ENCODE measurements around the gene OTOGL.
"Not testable (repeated sequence)": the region's sequence is repeated elsewhere in the genome, so short reads cannot be mapped to it uniquely, and the experiment has no call there.

OTOGL gene

DNA sequence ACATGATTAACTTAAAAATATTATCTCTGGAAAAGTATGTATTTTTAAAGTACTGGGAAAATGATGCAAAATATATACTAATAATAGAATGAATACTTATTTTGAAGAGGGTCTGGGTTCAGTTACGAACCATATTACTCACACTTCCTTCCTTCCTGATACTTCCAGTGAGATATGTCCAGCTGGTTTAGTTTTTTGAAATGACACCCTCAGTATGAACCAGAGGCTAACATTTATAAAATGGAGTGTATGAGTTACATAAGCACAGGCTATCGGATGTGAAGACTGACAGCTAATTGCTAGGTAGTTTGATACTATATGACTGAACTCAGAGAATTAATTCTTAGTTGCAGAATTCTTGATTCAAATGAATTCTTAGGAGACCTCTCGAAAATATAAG lies 122.9 kb downstream of the OTOGL start:
- DNase-seq (ENCODE audit: low read depth in 2 of 2, low spot score in 1 of 2): no peak

- no peak for DNase-seq (ENCODE audit: low read depth in 2 of 2, low spot score in 1 of 2)
These were observed 127.2 kb downstream of the OTOGL start for GRCh38 chr12:80226576-80226975.

DNA sequence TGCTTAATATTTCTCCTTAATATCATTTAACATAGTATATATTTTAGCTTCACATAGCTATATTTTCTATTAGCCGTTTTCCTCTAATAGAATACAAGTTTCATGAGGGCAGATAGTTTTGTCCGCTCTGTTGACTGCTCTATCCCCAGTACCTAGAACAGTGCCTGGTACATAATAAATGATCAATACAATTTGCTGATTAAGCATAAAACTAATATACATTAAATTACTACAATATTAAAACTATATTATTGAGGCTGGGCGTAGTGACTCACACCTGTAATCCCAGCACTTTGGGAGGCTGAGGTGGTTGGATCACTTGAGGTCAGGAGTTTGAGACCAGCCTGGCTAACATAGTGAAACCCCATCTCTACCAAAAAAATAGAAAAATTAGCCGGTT lies 128.6 kb downstream of the OTOGL start:
- DNase-seq (ENCODE audit: low read depth in 2 of 2, low spot score in 1 of 2): not testable (repeated sequence)

DNA sequence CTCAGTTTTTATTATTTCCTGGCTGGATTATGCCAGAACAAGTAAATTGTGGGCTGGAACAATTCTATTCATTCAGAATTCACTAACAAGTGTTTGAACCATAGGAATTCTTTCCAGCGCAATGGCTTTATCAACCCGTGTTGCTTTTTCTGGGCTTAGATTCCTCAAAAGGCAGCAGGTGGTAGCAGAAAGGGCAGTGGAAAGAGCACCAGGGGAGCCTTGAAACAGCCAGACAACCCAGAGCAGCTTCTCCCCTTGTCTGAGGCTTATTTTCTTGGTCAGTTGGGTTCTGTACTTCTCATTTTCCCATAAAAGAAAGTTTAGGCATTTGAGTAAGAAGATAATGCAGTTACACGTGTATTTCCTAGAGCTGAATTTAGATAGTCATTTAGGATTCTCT lies 130.7 kb downstream of the OTOGL start:
- no peak for DNase-seq (ENCODE audit: low read depth in 2 of 2, low spot score in 1 of 2)

DNA sequence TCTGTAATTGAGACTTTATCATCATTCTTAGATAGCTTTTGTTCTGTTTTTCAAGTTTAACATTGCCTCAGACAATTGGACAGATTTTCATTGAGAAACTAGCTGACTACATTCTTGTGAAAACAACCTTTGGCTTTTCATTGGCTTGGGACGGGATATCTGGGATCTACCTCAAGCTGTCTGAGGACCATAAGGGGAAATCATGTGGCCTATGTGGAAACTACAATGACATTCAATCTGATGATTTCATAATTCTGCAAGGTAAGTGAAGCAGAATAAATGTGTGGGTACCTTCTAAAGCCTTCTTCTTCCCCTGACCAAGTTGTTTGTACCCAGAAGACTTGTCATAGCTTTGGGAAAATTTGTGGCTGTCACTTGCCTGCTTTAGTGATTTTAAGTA lies 133.5 kb downstream of the OTOGL start:
- no peak for DNase-seq (ENCODE audit: low read depth in 2 of 2, low spot score in 1 of 2)

GRCh38 chr12:80233926-80234325 lies 134.6 kb downstream of the OTOGL start:
- DNase-seq (ENCODE audit: low read depth in 2 of 2, low spot score in 1 of 2): no peak

- no peak for DNase-seq (ENCODE audit: low read depth in 2 of 2, low spot score in 1 of 2)
These were observed 135.3 kb downstream of the OTOGL start for GRCh38 chr12:80234667-80235066.

GRCh38 chr12:80235944-80236343 lies 136.6 kb downstream of the OTOGL start:
- no peak for DNase-seq (ENCODE audit: low read depth in 2 of 2, low spot score in 1 of 2)

- DNase-seq (ENCODE audit: low read depth in 2 of 2, low spot score in 1 of 2): no peak
These were observed 140.5 kb downstream of the OTOGL start for GRCh38 chr12:80239867-80240266.

- DNase-seq (ENCODE audit: low read depth in 2 of 2, low spot score in 1 of 2): no peak
These were observed 142.4 kb downstream of the OTOGL start for GRCh38 chr12:80241576-80242273.

DNA sequence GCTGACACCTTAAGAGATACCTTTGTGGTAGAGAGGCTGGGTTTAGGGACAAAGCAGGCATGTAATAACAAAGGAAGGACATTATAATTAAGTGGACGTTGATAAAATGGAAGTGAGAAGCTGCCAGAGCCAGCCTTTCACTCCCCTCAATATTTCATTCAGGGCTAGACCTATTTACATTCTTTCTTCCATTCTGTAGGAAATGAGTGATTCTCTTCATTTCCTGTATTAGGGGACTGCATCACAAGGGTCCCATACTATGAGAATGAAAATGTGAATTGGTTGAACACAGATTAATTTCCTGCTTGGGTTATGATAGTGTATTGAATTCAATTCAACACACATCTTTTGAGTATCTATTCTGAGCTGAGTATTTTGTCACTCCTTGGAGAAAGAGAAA lies 143.0 kb downstream of the OTOGL start:
- no peak for DNase-seq (ENCODE audit: low read depth in 2 of 2, low spot score in 1 of 2)

GRCh38 chr12:80249581-80249980 lies 150.2 kb downstream of the OTOGL start:
- not testable (repeated sequence) for DNase-seq (ENCODE audit: low read depth in 2 of 2, low spot score in 1 of 2)

DNA sequence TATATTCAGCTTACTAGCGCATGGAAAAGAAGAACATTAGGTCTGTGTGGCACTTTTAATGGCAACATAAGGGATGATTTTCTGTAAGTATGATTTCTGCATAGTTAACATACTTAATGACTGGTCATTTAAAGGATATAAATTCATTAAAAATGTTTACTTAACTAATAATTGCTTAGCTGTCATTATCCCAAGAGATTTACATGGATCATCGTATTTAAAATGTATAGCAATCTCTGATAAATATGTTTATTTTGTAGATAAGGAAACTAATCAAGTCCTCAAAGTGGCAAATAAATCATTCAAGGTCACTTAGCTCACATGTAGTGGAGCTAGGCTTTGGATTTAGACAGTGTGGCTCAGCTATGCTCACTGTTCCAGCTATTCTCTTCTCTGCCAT lies 158.6 kb downstream of the OTOGL start:
- no peak for DNase-seq (ENCODE audit: low read depth in 2 of 2, low spot score in 1 of 2)

GRCh38 chr12:80260269-80260668 lies 160.9 kb downstream of the OTOGL start:
- DNase-seq (ENCODE audit: low read depth in 2 of 2, low spot score in 1 of 2): no peak

DNA sequence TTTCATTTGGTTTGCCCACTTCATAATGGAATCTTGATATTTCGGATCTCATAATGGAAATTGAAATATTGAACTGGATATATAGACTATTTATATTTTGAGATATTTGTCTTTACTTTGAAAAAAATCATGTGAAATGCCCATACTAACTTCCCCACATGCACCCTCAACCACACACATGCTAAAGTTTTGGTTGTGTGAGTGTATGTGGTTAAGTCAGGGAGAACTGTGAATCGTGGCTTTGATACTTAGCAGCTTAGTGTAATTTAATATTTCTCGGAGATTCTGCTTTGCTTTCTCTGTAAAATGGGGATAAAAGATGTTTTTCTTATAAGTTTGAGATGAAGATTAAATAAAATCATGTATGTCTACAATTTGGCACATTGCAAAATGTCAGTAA lies 162.1 kb downstream of the OTOGL start:
- DNase-seq (ENCODE audit: low read depth in 2 of 2, low spot score in 1 of 2): no peak

DNA sequence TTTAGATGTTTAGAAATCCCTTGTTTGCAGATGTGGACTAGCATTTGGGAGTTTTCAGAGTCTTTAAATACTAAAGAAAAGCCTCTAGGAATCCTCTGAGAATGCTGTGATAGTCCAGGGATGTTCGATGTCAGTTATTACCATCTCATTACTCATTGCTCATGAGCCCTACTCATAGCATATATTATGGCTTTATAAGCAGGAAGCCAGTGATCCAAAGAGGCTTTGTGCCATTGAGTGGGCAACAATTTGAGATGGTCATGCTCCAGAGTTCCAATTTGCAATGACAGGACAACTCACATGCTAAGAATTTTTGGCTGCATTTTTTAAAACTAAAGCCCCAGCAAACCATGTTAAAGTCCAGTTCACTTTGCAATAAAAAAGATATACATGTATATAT lies 163.0 kb downstream of the OTOGL start:
- no peak for DNase-seq (ENCODE audit: low read depth in 2 of 2, low spot score in 1 of 2)

- no peak for DNase-seq (ENCODE audit: low read depth in 2 of 2, low spot score in 1 of 2)
These were observed 163.4 kb downstream of the OTOGL start for GRCh38 chr12:80262771-80263170.

DNA sequence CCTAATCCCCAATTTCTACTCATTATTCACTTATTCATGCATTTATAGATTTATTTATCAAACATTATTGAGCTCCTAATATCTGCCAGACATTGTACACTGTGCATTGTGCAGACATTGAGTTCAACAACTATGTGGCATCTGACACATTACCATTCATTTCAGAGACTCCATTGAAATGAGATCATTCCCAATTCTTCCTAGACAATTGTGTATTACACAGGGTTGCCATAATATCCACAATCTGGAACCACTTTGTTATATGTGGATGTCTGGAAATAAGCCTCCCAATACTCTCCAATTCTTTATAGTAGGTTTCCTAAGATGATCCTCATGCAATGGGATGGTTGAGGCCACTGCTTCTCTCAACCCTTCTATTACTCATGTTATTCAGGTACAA lies 165.0 kb downstream of the OTOGL start:
- DNase-seq (ENCODE audit: low read depth in 2 of 2, low spot score in 1 of 2): no peak

DNA sequence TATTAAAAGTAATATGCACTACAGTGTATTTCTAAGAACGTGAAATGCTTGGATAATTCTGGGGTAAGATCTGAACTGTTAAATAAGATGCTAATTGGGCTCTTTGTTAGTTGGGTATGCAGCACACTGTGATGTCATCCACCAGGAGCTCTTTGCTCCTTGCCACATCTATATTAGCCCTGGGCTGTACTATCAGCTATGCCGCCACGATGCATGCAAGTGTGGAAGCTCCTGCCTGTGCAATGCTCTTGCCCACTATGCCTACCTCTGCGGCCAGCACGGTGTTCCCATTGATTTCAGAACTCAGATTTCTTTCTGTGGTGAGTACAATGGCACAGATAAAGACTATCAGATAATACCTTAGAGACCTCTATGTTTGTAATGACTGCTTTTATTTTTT lies 165.6 kb downstream of the OTOGL start:
- DNase-seq (ENCODE audit: low read depth in 2 of 2, low spot score in 1 of 2): no peak

GRCh38 chr12:80268924-80269749 lies 169.8 kb downstream of the OTOGL start:
- DNase-seq (ENCODE audit: low read depth in 2 of 2, low spot score in 1 of 2): no peak

- DNase-seq (ENCODE audit: low read depth in 2 of 2, low spot score in 1 of 2): no peak
These were observed 170.6 kb downstream of the OTOGL start for GRCh38 chr12:80269803-80270552.

- no peak for DNase-seq (ENCODE audit: low read depth in 2 of 2, low spot score in 1 of 2)
These were observed 172.4 kb downstream of the OTOGL start for GRCh38 chr12:80271780-80272179.
